ENCODE data around the gene TRPM3. TPM values are rescaled to one million over a fixed set of nuclear protein-coding genes. Genes with fewer than 3 reads are reported as not detected.
A peak's percentile ranks its signal among the peaks of the same experiment; 100 is the strongest.

The TRPM3 gene
- total RNA-seq, 6 donors from 2014 or later, result 0.10 to 1.0 (median 0.17) TPM; not detected in 1

- no peaks in the 10 kb centered on the region for H3K27me3 ChIP-seq
- TF ChIP-seq CTCF (IDR thresholded peaks at IDR 0.05) (peak; percentile 13 to 53 (median 48)), EP300 (IDR thresholded peaks at IDR 0.05) (no peak)
- H3K36me3 ChIP-seq, result no peaks in the 10 kb centered on the region
- no peaks in the 10 kb centered on the region for H3K9me3 ChIP-seq
- no peak overlapping the region for H3K4me3 ChIP-seq
- 85 to 89% methylated on average over 3 of the region's 3 CpGs for WGBS, 2 donors
- no peaks in the 10 kb centered on the region for H3K4me1 ChIP-seq
- DNase-seq (peak in 1 of 2 donors; percentile 43), ATAC-seq (ENCODE audit: low FRiP score in 2 of 2) (peak; percentile 46)
- no peak overlapping the region for H3K27ac ChIP-seq
These were observed 611.2 kb downstream of the TRPM3 start for GRCh38 chr9:70510157-70510770.

- ATAC-seq (ENCODE audit: low FRiP score in 2 of 2), result no peak
- H3K4me3 ChIP-seq, result no peak overlapping the region
- peaks cover 0 to 7% (median 2%) of the 10 kb centered on the region in 4 donors for H3K4me1 ChIP-seq
- H3K36me3 ChIP-seq, result no peaks in the 10 kb centered on the region
- no peak for TF ChIP-seq POLR2AphosphoS5 (IDR thresholded peaks at IDR 0.05)
- no peak for TF ChIP-seq EP300 (IDR thresholded peaks at IDR 0.05)
- TF ChIP-seq POLR2A (IDR thresholded peaks at IDR 0.05), result no peak
- TF ChIP-seq CTCF (IDR thresholded peaks at IDR 0.05), result no peak
- DNase-seq, result no peak
- H3K27ac ChIP-seq, result no peak overlapping the region
- 94 to 95% methylated on average over 2 of the region's 2 CpGs for WGBS, 2 donors
- H3K27me3 ChIP-seq, result no peaks in the 10 kb centered on the region
- no peaks in the 10 kb centered on the region for H3K9me3 ChIP-seq
These were observed 615.3 kb downstream of the TRPM3 start for GRCh38 chr9:70506159-70506558.

GRCh38 chr9:70504834-70505233, 616.6 kb downstream of the TRPM3 start:
- H3K27me3 ChIP-seq, result no peaks in the 10 kb centered on the region
- H3K4me1 ChIP-seq, result peaks cover 0 to 7% (median 2%) of the 10 kb centered on the region in 4 donors
- WGBS, 2 donors, result 53 to 64% methylated on average over 4 of the region's 4 CpGs
- DNase-seq, result no peak
- H3K4me3 ChIP-seq, result no peak overlapping the region
- H3K36me3 ChIP-seq, result no peaks in the 10 kb centered on the region
- H3K9me3 ChIP-seq, result no peaks in the 10 kb centered on the region
- ATAC-seq (ENCODE audit: low FRiP score in 2 of 2), result peak in 1 of 2 donors; percentile 48
- TF ChIP-seq CTCF (IDR thresholded peaks at IDR 0.05) (no peak), POLR2A (IDR thresholded peaks at IDR 0.05) (no peak), EP300 (IDR thresholded peaks at IDR 0.05) (no peak)
- H3K27ac ChIP-seq, result no peak overlapping the region

- no peak for DNase-seq
- ATAC-seq (ENCODE audit: low FRiP score in 2 of 2), result peak in 1 of 2 donors; percentile 28
- no peak for TF ChIP-seq POLR2AphosphoS5 (IDR thresholded peaks at IDR 0.05)
- TF ChIP-seq EP300 (IDR thresholded peaks at IDR 0.05), result no peak
- no peak for TF ChIP-seq POLR2A (IDR thresholded peaks at IDR 0.05)
- no peak for TF ChIP-seq CTCF (IDR thresholded peaks at IDR 0.05)
- Histone ChIP-seq H3K36me3 (no peaks in the 10 kb centered on the region), H3K9me3 (no peaks in the 10 kb centered on the region), H3K27ac (peak overlapping the region in 2 of 4 donors; percentile 11 to 40), H3K27me3 (no peaks in the 10 kb centered on the region), H3K4me1 (peaks cover 0 to 7% (median 2%) of the 10 kb centered on the region in 4 donors), H3K4me3 (no peak overlapping the region)
- WGBS, 2 donors, result 57 to 71% methylated on average over 1 of the region's 1 CpG
These were observed 618.7 kb downstream of the TRPM3 start for GRCh38 chr9:70502690-70503089.

- TF ChIP-seq POLR2AphosphoS5 (IDR thresholded peaks at IDR 0.05) (no peak), POLR2A (IDR thresholded peaks at IDR 0.05) (no peak)
- 67 to 73% methylated on average over 1 of the region's 1 CpG for WGBS, 2 donors
- Histone ChIP-seq H3K27ac (peak overlapping the region in 1 of 4 donors; percentile 26), H3K4me3 (no peak overlapping the region), H3K27me3 (no peaks in the 10 kb centered on the region), H3K9me3 (no peaks in the 10 kb centered on the region), H3K36me3 (no peaks in the 10 kb centered on the region), H3K4me1 (peaks cover 0 to 7% (median 2%) of the 10 kb centered on the region in 4 donors)
- DNase-seq (no peak), ATAC-seq (ENCODE audit: low FRiP score in 2 of 2) (no peak)
These were observed 620.6 kb downstream of the TRPM3 start for GRCh38 chr9:70500793-70501192.
